Right lung (tissue), 5 donors: ENCODE results near the gene CUEDC1. TPM values are rescaled to one million over a fixed set of nuclear protein-coding genes. Genes with fewer than 3 reads are reported as not detected.
"Not testable (repeated sequence)": the region's sequence is repeated elsewhere in the genome, so short reads cannot be mapped to it uniquely, and the experiment has no call there.

Experiments used
- DNase-seq, 2 donors: peaks; one replicate each; pipeline ENCODE4 v3.0.0-alpha.2; 2013
- polyA plus RNA-seq, 5 donors: library from polyadenylated mRNA; unstranded; fragments of 120-200 nt; gene quantifications; one replicate each; pipeline versions ENCODE4 v1.2.1 to v1.2.3, GENCODE V29; 2013; ENCODE audit warnings: inconsistent platforms in 1 of 5, low replicate concordance in 1 of 5; ENCODE audit not compliant: insufficient read length in 5 of 5, insufficient read depth in 1 of 5

CUEDC1 gene
- polyA plus RNA-seq, 5 donors: 35.9 to 51.1 (median 37.9) TPM

DNA sequence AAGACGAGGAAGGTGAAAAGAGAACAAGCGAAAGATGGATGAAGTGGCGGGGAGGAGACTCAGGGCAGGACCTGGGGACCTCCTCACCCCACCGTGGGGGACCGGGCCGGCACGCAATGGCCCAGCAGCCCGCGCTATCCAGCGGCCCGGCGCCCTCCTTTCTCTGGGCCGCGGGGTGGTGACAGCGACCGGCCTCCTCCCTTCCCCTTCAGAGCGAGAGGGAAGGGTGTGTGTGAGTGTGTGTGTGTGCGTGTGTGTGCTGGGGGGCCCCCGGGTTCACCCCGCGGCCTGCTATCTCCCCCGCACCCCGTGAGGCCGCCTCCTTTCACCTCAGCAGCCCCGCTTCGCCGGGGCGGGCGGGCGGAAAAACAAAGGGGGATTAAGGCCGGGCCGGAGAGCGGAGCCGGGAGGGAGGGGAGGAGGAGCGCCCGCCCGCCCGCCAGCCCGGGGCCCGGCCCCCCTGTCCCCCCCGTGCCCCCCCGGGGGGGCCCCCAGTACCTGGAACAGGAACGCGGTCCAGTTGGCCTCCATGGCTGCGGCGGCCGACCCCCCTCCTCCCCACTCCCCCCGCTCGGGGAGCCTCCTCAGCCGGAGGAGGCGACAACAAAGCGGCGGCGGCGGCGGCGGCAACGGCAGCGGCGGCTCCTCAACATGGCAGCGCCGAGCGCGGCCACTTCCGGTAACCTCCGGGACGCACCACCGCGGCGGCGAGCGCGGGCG is 32.5 kb upstream of the CUEDC1 start, which contains the start of gene VEZF1:
Gene VEZF1 (minus strand): TSS at position 674 of the 720 bp plus-strand sequence. CDS start 143 bp downstream, at position 531.
- peak; percentile 63 to 84 for DNase-seq

DNA sequence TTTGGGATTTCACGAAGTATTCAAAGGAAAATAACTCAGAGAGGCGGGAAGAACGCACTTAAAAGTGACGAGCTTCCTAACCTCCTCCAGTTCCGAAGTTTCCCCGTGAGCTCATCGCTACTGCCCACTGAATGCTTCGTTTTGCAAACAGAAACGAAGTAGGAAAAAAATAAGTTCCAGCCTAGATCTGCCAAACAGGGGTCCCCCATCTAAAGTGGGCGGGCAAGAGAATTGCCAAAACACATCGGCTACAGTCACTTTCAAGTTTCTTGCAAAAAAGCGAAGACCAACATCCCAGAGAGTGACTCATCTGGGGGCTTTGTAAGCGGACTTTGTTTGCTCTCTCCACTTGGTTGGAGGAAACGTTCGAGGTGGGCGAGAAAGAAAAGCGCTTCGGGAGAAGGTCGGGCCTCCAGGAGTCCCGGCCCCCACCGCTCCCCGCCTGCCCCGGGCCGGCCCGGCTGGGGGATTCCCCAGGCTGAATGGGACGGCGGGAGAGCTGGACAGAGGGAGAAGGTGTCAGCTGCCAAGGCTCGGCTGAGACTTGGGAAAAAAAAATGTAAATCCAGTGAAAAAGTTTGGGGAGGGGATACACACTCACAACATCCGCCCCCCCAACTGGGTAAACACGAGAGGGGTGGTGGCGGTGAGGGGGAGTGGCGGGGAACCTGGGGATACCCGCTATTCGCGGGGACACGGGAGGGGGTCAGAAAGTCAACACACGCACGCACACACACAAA is 31.8 kb upstream of the CUEDC1 start:
- DNase-seq: peak; percentile 60 to 66

DNA sequence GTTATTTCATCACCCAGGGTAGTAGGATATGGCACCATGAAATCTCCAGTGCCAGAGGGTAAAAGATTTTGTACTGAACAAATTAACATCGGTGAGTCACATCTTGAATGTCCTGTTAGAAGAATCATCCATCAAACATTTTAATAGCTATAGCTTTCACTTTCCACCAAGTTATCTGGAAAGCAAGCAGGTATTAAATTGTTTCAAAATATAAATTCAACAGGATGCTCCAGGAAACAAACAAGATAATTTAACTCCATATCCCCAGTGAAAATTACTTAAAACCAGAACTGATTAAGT is 30.4 kb upstream of the CUEDC1 start:
- no peak for DNase-seq

DNA sequence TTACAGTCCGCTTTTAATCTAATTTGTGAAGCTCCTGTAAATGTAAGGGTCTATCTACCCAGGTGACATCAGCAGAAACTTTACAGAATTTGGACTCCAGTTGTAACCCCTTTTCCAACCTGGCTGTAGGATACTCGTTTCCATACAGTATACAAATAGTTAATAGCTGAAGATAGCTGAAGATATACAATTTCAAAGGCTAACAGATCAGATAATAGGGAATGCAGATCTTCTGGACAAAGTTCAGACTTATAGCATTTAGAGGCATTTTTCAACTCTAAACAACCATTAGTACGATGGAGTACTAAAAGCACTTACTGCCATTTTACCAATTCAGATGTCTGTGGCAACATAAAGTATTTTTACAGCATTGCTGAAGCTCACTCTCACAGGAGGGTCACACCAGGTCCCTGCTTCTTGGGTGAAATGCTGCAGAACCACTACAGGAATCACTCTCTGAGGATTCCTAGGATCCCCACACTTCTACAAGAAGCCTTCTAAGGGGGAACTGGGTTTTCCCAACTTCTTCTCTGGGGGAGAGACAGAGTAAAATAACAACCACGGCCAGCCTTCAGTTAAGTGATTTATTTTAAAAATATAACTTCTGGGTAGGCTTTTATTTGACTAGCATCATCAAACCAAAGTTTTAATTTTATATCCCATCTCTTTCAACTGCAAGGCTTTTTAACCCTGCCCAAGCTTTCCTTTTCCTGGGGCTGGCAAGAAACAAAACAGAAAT is 29.9 kb upstream of the CUEDC1 start:
- no peak for DNase-seq

DNA sequence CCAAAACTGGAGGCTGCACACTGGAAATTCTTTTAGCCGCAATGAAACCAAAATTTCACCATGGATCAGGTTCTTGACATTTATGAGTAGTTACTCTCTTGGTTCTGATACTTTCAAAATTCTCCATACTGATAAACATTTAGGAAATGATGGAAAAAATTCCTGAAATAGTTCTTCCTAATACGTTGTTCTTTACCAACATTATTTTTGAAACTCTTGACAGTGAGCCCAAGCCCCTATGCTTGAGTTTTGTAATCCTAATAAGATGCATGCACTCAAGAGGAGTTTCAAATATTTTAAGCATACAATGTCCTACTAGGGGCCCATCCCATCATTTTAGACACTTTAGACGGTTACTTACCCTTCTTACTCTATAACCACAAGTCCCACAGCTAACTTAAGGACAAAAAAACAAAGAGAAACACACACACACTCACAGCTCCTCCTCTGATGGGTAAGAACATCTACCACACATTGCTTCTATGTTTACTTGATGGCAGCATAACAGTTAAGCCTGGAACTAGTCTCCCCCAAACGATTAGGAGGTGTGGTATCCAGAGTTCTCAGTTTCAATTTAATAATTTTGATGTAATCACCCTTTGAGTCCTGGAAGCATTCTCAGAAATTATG is 29.2 kb upstream of the CUEDC1 start:
- no peak for DNase-seq

DNA sequence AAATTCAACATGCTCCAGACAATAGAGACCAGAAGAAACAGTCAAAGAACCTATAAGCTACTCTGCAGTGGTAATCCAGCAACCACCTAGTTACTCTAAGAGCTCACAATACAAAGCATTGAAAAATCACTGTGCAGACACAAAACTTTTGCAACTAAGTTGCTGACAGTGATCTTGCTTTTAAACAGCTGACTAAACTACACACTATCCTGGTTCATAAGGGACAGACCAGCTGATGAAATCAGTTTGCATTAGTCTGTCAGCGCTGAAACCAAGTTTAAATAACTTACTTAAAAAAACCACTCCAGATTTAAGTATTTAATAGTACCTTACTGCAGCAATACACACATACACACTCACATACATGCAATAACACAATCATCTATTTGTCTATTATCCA is 28.2 kb upstream of the CUEDC1 start:
- no peak for DNase-seq

DNA sequence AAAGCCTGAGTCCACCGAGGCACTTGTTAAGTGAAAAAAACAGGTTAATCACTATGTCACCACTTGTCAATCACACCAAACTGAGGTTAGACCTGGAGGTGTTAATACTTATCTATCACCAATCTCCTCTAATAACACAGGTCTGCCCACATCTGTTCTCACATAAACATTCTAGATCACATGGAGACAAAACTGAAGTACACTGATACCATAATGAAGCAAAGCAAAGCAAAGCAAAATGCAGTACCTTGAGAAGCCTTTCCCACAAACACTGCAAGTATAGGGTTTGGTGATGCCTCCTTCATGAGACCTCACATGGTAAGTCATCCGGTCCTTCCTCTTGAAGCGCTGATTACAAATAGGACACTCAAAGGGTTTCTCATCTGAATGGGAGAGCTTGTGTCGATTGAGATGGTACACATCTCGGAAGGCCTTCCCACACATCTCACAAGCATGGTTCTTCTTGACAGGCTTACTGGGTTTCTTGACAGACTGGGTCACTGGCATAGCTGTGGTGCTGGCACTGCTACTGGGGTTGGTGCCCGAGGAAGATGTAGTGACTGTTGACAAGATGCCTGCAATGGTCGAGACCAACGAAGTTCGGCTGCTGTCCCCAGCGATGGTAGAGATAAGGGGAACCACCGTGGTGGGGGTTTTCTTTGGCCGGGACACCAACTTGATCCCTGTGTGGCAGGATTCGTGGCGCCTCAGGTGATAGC is 27.4 kb upstream of the CUEDC1 start:
- no peak for DNase-seq

DNA sequence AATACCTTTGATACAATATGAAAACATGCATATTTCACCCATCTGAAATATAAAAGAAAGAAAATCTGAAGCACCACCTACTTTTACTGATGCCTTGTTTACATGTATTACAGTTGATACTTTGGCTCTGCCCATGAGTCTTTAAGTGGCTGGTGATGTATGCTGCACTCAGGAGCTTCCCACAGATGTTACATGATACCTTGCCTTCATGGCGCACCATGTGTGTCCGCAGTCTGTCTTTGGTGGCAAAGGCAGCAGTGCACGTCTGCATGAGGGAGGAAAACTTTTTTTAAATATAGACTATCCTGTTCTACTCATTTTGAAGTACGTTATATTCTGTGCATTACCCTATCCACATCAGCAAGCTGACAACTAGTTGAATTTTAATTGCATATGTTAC is 25.3 kb upstream of the CUEDC1 start:
- DNase-seq: no peak

DNA sequence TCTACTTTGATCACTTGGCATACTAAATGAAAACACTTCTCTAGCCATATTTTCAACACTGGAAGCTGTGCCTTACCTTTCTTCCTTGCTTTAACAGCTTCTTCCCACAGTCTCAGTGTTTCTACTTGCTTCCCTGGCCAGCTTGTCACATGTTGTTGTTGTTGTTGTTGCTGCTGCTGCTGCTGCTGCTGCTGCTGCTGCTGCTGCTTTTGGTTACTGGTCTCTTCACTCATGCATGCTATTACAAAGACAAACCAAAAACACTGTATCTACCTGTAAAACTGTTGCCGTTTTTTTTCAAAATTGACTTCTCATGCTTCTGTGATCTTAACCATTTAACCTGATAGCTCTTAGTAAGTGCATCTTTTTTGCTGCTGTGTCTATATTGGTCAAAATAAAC is 23.9 kb upstream of the CUEDC1 start:
- no peak for DNase-seq

DNA sequence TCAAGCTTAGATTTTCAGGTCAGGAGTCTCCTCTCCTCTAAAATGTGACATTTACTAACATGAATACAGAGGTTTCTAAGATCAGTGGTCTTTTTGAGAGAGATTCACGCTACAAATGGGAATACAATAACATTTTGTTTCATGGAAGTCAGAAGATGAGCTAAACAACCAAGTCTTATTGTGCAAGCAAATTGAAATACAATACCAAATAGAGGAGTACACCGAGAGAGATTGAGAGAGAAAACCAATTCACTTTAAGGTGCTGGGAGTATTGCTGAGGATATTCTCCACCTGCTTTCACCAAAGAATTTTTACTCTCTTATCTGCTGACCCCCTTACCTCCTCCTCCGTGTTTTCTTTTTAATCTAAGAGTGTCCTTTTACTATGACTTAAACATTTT is 21.4 kb upstream of the CUEDC1 start:
- no peak for DNase-seq

DNA sequence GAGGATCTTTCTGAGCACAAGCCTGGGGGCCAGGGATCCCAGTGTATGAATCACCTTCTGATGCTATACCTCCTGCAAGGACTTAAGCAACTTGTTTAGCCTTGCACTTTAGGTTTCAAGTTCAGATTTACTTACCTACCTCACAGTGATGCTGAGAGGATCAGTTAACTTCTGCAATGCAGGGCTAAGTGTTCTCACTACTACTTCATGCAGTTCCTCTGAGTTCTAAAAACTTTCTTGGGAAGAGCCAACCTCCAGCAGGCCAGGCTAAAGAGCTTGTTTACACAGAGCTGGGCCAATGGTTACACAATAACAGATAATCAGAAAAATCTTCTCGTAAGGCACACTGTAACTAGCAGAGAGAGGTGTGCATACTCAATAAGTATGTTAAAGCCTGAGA is 19.8 kb upstream of the CUEDC1 start:
- no peak for DNase-seq

DNA sequence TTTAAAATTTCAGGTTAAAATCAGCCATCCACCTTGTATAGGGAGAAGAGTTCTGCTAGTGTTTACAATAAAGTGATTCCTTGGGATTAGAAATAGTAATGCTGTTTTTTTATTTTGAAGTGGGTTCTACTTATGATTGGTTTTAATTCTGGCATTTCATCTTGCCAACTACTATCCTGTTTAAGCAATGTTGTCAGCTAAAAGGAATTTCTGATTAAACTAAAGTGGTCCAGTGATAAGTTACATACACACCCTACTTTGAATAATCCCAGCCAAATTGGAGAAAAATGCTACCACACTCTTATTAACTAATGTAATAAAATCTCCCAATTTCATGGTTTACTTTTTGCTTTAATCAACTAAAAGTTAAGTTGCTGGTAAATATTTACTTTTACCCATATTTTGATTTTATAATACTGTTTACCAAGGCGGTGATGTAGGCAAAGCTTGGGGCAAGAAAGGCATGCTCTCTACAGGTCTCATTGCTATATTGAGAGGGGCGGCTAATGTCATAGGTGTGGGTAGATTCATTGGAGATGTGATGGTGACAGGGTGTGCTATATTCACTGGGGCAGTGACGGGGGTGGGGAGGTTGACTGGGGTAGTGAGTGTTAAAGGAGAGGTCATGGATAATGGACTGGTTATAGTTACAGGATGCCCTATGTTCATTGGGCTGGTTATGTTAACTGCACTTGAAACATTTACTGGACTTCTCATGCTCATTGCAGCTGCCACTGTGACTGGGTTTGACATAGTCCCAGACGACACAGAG is 19.0 kb upstream of the CUEDC1 start:
- not testable (repeated sequence) for DNase-seq

DNA sequence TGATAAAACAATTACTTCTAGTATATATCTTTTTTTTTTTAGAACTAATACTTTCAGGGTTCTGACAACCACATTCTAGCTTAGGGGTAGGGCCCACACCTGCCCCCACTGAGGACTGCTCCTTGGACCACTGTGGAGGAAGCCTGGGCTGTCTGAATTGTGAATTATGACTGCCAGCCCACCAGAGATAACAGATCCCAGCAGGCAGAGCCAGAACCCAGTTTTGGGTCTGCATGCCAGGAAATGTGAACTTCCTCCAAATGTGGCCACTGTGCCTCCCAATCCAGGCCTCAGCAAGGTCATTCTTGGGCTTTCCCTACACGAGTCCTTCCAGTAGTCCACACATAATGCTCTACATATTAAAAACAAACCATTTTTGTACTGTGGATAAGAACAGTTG is 16.9 kb upstream of the CUEDC1 start:
- DNase-seq: no peak

DNA sequence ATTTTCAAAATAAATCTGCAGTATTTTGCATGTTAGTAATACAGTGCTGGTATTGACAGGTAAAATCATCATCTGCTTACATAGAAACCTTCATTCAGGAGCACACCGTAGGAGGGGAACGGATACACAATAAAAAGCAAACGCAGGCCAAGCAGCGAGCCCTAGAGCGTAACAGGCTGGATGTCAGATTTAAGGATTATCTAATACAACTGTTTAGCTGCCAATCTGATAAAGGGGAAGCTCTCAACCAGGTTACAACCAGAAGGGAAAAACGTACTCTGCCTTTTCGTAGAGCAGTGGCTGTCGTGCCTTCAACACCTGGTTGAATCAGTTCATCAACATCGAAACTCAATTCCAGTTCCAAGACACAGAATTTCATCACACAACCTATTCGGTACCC is 16.4 kb upstream of the CUEDC1 start:
- DNase-seq: no peak

DNA sequence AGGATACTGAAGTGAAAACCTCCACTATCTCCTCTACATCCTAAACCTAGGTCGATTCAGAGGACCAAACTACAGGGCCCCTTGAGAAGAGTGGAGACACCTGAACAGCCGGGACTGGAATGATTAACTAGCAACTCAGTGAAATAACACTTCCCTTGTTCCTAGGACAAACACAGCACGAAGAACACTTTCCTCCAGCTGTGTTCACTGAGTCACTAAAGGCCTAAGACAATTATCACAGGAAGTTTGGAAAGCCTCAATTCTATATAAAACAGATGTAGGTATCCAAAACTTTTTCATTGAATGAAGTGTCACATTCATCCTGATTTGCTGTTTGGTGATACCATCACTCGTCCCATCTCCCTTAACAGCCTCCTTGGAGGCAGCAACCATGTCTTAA is 15.5 kb upstream of the CUEDC1 start:
- DNase-seq: no peak

DNA sequence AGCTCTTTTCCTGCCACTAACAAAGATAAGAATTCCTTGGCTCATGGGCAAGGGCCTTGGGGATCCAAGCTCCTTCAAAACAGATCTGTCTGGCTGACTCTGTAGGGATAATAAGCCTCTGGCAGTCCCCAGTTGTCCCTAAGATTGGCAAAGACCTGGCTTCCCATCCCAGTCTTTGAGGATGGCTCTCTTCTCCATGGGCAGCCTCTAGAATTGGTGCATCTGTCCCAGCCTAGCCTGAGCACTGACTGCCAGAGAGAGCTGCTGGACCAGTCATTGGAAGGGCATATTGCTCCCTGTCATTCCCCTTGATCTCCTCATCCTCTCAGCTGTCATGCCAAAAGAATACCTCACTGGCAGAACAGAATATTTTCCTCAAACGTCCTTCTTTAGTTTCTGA is 13.2 kb upstream of the CUEDC1 start:
- DNase-seq: no peak

DNA sequence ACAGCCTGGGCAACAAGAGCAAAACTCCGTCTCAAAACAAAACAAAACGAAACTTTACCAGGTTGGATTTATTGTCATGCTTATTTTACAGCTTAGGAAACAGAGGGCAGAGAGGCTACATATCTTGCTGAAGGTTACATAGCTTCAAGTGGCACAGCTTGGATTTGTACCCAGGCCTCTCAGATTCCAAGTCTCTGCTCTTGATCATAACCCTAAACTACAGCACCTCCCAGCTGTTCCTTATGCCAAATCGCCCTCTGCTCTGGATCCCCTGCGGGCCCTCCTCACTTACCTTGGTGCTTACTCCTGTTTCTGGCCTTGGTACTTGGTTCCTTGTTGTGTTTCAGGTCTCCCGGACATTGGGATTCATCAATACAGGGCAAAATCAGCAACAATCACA is 11.7 kb upstream of the CUEDC1 start:
- DNase-seq: no peak

DNA sequence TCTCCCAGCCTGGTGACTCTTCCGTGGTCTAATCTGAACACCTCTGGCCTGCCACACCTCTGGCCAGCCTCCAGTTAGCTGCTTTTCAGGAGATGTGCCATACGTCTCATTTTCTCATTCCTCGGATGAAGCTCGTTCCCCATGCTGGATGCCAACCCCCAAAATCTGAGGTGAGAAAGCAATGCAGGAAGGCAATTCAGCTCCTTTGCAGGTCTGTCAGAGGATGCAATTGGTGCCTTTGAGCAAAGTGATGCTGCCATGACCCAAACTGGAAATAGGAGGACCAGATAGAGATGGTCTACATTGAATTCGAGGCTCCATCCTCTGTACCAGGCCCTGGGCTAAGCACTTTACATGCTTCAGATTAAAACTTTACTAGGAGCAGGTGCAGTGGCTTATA is 11.0 kb upstream of the CUEDC1 start:
- DNase-seq: no peak

DNA sequence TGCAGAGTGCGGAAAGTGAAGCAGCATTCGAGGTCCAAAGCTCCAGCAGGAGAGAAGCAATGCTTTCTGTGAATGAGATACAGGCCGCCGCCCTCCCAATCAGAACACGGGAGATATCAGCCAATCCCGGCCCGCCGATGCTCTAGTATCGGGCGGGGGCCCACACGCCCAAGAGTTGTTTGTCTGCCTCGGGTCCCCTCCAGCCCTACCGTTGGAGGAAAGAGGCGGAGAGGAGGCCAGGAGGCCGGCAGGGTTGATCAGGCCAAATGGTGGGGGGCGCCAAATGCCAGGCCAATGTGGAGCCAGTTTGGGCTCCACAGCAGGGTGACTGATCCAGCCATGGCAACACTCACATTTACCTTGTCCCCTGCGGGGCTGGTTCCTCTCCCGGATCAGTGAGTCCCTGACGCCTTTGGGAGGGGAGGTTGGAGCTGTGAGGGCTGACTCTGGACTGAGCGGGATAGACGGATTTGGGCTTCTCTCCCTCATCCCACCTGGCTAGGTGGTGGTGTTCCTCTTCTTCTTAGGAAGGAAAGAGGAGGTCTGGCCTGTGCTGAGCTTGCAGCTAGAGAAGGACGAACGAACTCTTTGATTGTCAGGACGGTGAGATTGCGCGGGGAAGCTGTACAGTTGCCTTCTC is 10.4 kb upstream of the CUEDC1 start:
- no peak for DNase-seq

DNA sequence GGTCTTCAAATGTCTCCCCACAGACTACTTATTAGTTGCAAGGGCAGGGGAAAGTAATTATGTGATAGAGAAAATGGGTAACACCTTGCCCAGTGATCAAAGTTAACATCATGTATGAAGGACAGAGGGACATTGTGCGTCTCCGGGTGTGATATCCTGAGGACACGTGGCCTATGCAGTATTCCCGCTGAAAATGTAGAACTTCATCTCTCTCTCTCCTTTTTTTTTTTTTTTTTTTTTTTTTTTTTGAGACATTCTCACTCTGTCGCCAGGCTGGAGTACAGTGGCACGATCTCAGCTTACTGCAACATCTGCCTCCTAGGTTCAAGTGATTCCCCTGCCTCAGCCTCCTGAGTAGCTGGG is 7.9 kb upstream of the CUEDC1 start:
- DNase-seq: no peak
